ENCODE data around the gene TTC29. TPM values are rescaled to one million over a fixed set of nuclear protein-coding genes. Genes with fewer than 3 reads are reported as not detected.

Gene TTC29
- total RNA-seq, 1 donor from 2014 or later = not detected

- Mint-ChIP-seq H3K36me3 (ENCODE audit: low read depth, unreplicated experiment) (no peaks in the 10 kb centered on the region), H3K4me1 (ENCODE audit: low read depth, unreplicated experiment) (no peaks in the 10 kb centered on the region), H3K27me3 (ENCODE audit: low read depth, unreplicated experiment) (no peaks in the 10 kb centered on the region), H3K9me3 (ENCODE audit: unreplicated experiment) (peaks cover 2% of the 10 kb centered on the region), H3K27ac (ENCODE audit: unreplicated experiment) (no peak overlapping the region), H3K4me3 (ENCODE audit: unreplicated experiment) (no peak overlapping the region)
- Histone ChIP-seq H4K20me1 (ENCODE audit: insufficient read depth, low read length) (no peaks in the 10 kb centered on the region), H3K27ac (ENCODE audit: low read depth, low read length) (no peak overlapping the region), H3K4me3 (ENCODE audit: insufficient read depth, low read depth, low read length) (no peak overlapping the region), H3K4me1 (ENCODE audit: insufficient read depth, low read length) (no peaks in the 10 kb centered on the region), H3K36me3 (ENCODE audit: insufficient read depth, low read length) (no peaks in the 10 kb centered on the region), H3K9ac (ENCODE audit: low read length) (no peak overlapping the region), H3K4me2 (ENCODE audit: low read length) (no peak overlapping the region), H3K27me3 (ENCODE audit: insufficient read depth, low read length) (no peaks in the 10 kb centered on the region), H2AFZ (ENCODE audit: low read depth, low read length) (no peak overlapping the region), H3K79me2 (ENCODE audit: insufficient read depth, low read length) (no peaks in the 10 kb centered on the region), H3K9me3 (ENCODE audit: insufficient read depth, low read depth, low read length) (no peaks in the 10 kb centered on the region)
- no peak for FAIRE-seq
- no peak for DNase-seq (ENCODE audit: low read depth)
- TF ChIP-seq EZH2 (IDR thresholded peaks at IDR 0.05; ENCODE audit: insufficient read depth, low read length) = no peak
- TF ChIP-seq, protein P1, sequence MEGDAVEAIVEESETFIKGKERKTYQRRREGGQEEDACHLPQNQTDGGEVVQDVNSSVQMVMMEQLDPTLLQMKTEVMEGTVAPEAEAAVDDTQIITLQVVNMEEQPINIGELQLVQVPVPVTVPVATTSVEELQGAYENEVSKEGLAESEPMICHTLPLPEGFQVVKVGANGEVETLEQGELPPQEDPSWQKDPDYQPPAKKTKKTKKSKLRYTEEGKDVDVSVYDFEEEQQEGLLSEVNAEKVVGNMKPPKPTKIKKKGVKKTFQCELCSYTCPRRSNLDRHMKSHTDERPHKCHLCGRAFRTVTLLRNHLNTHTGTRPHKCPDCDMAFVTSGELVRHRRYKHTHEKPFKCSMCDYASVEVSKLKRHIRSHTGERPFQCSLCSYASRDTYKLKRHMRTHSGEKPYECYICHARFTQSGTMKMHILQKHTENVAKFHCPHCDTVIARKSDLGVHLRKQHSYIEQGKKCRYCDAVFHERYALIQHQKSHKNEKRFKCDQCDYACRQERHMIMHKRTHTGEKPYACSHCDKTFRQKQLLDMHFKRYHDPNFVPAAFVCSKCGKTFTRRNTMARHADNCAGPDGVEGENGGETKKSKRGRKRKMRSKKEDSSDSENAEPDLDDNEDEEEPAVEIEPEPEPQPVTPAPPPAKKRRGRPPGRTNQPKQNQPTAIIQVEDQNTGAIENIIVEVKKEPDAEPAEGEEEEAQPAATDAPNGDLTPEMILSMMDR (IDR thresholded peaks at IDR 0.05; ENCODE audit: insufficient read depth, low read depth, low read length) = no peak
These were observed 98.8 kb downstream of the TTC29 start for GRCh38 chr4:146846882-146847281.

DNA sequence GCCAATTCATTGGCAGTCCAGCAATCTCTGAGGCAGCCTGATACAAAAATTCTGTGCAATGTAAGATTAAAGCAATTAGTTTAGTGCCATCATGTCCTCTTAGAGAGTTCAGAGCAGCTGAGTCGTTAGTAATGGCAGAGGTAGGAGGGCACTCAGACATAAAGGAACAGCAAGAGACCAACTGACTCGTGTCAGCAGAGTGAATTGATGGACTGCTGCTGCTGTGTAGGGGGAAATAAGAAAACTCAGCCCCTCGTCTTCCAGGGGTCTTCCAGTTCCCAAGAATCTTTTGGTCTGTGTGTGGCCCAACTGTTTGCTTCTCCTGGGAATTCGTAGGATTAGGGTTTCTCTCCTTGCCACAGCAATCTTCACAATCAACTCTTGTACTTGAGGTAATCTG lies 100.9 kb downstream of the TTC29 start:
- Mint-ChIP-seq H3K36me3 (ENCODE audit: low read depth, unreplicated experiment) (no peaks in the 10 kb centered on the region), H3K4me1 (ENCODE audit: low read depth, unreplicated experiment) (no peaks in the 10 kb centered on the region), H3K4me3 (ENCODE audit: unreplicated experiment) (no peak overlapping the region), H3K9me3 (ENCODE audit: unreplicated experiment) (peaks cover 2% of the 10 kb centered on the region), H3K27me3 (ENCODE audit: low read depth, unreplicated experiment) (no peaks in the 10 kb centered on the region), H3K27ac (ENCODE audit: unreplicated experiment) (no peak overlapping the region)
- Histone ChIP-seq H2AFZ (ENCODE audit: low read depth, low read length) (no peak overlapping the region), H3K4me1 (ENCODE audit: insufficient read depth, low read length) (no peaks in the 10 kb centered on the region), H4K20me1 (ENCODE audit: insufficient read depth, low read length) (no peaks in the 10 kb centered on the region), H3K9ac (ENCODE audit: low read length) (no peak overlapping the region), H3K4me2 (ENCODE audit: low read length) (no peak overlapping the region), H3K27me3 (ENCODE audit: insufficient read depth, low read length) (no peaks in the 10 kb centered on the region), H3K9me3 (ENCODE audit: insufficient read depth, low read depth, low read length) (no peaks in the 10 kb centered on the region), H3K79me2 (ENCODE audit: insufficient read depth, low read length) (no peaks in the 10 kb centered on the region), H3K4me3 (ENCODE audit: insufficient read depth, low read depth, low read length) (no peak overlapping the region), H3K36me3 (ENCODE audit: insufficient read depth, low read length) (no peaks in the 10 kb centered on the region), H3K27ac (ENCODE audit: low read depth, low read length) (no peak overlapping the region)
- TF ChIP-seq, protein P1 (IDR thresholded peaks at IDR 0.05; ENCODE audit: insufficient read depth, low read depth, low read length) = no peak
- TF ChIP-seq EZH2 (IDR thresholded peaks at IDR 0.05; ENCODE audit: insufficient read depth, low read length) = no peak
- DNase-seq (ENCODE audit: low read depth) (no peak), FAIRE-seq (no peak)

- H3K4me3 ChIP-seq (ENCODE audit: insufficient read depth, low read depth, low read length) = no peak overlapping the region
- no peaks in the 10 kb centered on the region for H3K4me1 ChIP-seq (ENCODE audit: insufficient read depth, low read length)
- H3K4me2 ChIP-seq (ENCODE audit: low read length) = no peak overlapping the region
- H3K36me3 Mint-ChIP-seq (ENCODE audit: low read depth, unreplicated experiment) = no peaks in the 10 kb centered on the region
- TF ChIP-seq, protein P1 (IDR thresholded peaks at IDR 0.05; ENCODE audit: insufficient read depth, low read depth, low read length) = no peak
- TF ChIP-seq EZH2 (IDR thresholded peaks at IDR 0.05; ENCODE audit: insufficient read depth, low read length) = no peak
- H3K27ac ChIP-seq (ENCODE audit: low read depth, low read length) = no peak overlapping the region
- peaks cover 2% of the 10 kb centered on the region for H3K9me3 Mint-ChIP-seq (ENCODE audit: unreplicated experiment)
- H3K27me3 Mint-ChIP-seq (ENCODE audit: low read depth, unreplicated experiment) = no peaks in the 10 kb centered on the region
- H4K20me1 ChIP-seq (ENCODE audit: insufficient read depth, low read length) = no peaks in the 10 kb centered on the region
- H3K27me3 ChIP-seq (ENCODE audit: insufficient read depth, low read length) = no peaks in the 10 kb centered on the region
- H3K36me3 ChIP-seq (ENCODE audit: insufficient read depth, low read length) = no peaks in the 10 kb centered on the region
- no peaks in the 10 kb centered on the region for H3K4me1 Mint-ChIP-seq (ENCODE audit: low read depth, unreplicated experiment)
- no peaks in the 10 kb centered on the region for H3K9me3 ChIP-seq (ENCODE audit: insufficient read depth, low read depth, low read length)
- H3K4me3 Mint-ChIP-seq (ENCODE audit: unreplicated experiment) = no peak overlapping the region
- no peaks in the 10 kb centered on the region for H3K79me2 ChIP-seq (ENCODE audit: insufficient read depth, low read length)
- DNase-seq (ENCODE audit: low read depth) = no peak
- no peak for FAIRE-seq
- H2AFZ ChIP-seq (ENCODE audit: low read depth, low read length) = no peak overlapping the region
- no peak overlapping the region for H3K9ac ChIP-seq (ENCODE audit: low read length)
- no peak overlapping the region for H3K27ac Mint-ChIP-seq (ENCODE audit: unreplicated experiment)
These were observed 102.8 kb downstream of the TTC29 start for GRCh38 chr4:146842876-146843275.
